GM21381 (cell line): ENCODE measurements around the gene ABCB7.
"Not testable (repeated sequence)": the region's sequence is repeated elsewhere in the genome, so short reads cannot be mapped to it uniquely, and the experiment has no call there.

Experiments used
- ATAC-seq: cut with Tn5 transposase; IDR thresholded peaks from one replicate; pipeline ENCODE4 v1.9.1; 2021; ENCODE audit warnings: mild to moderate bottlenecking, moderate library complexity; ENCODE audit not compliant: unreplicated experiment

Gene ABCB7

GRCh38 chrX:75155827-75156525, at the start of gene ABCB7:
ABCB7 (minus strand) TSS chrX:75156283; CDS start chrX:75156272, 11 bp downstream.
- ATAC-seq, result peak; percentile 94

GRCh38 chrX:75188415-75189206, 32.5 kb upstream of the ABCB7 start:
- not testable (repeated sequence) for ATAC-seq

- no peak for ATAC-seq
These were observed 25.6 kb upstream of the ABCB7 start for GRCh38 chrX:75181721-75182120.

GRCh38 chrX:75179536-75180293, 23.6 kb upstream of the ABCB7 start:
- ATAC-seq, result not testable (repeated sequence)

- not testable (repeated sequence) for ATAC-seq
These were observed 16.3 kb upstream of the ABCB7 start for GRCh38 chrX:75172257-75172890.

GRCh38 chrX:75158054-75158453, 2.0 kb upstream of the ABCB7 start:
- ATAC-seq, result no peak

GRCh38 chrX:75156531-75156945, 455 bp upstream of the ABCB7 start:
- ATAC-seq, result no peak

- peak; percentile 40 for ATAC-seq
These were observed 646 bp downstream of the ABCB7 start for GRCh38 chrX:75155447-75155826.

- no peak for ATAC-seq
These were observed 1.2 kb downstream of the ABCB7 start for GRCh38 chrX:75154871-75155270.

GRCh38 chrX:75151827-75152592, 4.1 kb downstream of the ABCB7 start:
- no peak for ATAC-seq

GRCh38 chrX:75149654-75150053, 6.4 kb downstream of the ABCB7 start:
- no peak for ATAC-seq

GRCh38 chrX:75132672-75133071, 23.4 kb downstream of the ABCB7 start:
- no peak for ATAC-seq

GRCh38 chrX:75131973-75132627, 24.0 kb downstream of the ABCB7 start:
- ATAC-seq, result no peak

- ATAC-seq, result not testable (repeated sequence)
These were observed 27.0 kb downstream of the ABCB7 start for GRCh38 chrX:75129069-75129468.

GRCh38 chrX:75118296-75118695, 37.8 kb downstream of the ABCB7 start:
- ATAC-seq, result no peak

GRCh38 chrX:75115707-75116413, 40.2 kb downstream of the ABCB7 start:
- ATAC-seq, result no peak

- ATAC-seq, result no peak
These were observed 41.4 kb downstream of the ABCB7 start for GRCh38 chrX:75114638-75115037.

GRCh38 chrX:75113664-75114063, 42.4 kb downstream of the ABCB7 start:
- ATAC-seq, result no peak

GRCh38 chrX:75107863-75108509, 48.1 kb downstream of the ABCB7 start:
- no peak for ATAC-seq
